Left lobe of liver (tissue), 2 donors: ENCODE results near the gene GLB1L2. TPM values are rescaled to one million over a fixed set of nuclear protein-coding genes. Genes with fewer than 3 reads are reported as not detected.

ENCODE experiments used
- ATAC-seq: fragments of 200-7000 bp; cut with Tn5 transposase; one replicate; pipeline ENCODE4 v1.9.1; 2020; ENCODE audit warnings: mild to moderate bottlenecking, moderate library complexity
- DNase-seq: peaks from one replicate; pipeline ENCODE4 v3.0.0-alpha.2; 2020; ENCODE audit warnings: low spot score
- total RNA-seq: library from RNA; stranded (reverse); gene quantifications from one replicate; pipeline ENCODE4 v1.2.1, GENCODE V29; 2021
- donor health status: DM: no; HTN: no; CAD: no; lungs with moderate emphysema.
- donor health status: DM: no; HTN: yes; CAD: no.

The GLB1L2 gene
- total RNA-seq, 1 donor from 2014 or later: 0.48 TPM

GRCh38 chr11:134364261-134364660 is 32.5 kb downstream of the GLB1L2 start:
- DNase-seq: no peak

GRCh38 chr11:134365011-134365925 is 33.5 kb downstream of the GLB1L2 start:
- ATAC-seq: no peak
- no peak for DNase-seq

More at GRCh38 chr11:134364261-134364660, 32.5 kb downstream of the GLB1L2 start:
- ATAC-seq: no peak

DNA sequence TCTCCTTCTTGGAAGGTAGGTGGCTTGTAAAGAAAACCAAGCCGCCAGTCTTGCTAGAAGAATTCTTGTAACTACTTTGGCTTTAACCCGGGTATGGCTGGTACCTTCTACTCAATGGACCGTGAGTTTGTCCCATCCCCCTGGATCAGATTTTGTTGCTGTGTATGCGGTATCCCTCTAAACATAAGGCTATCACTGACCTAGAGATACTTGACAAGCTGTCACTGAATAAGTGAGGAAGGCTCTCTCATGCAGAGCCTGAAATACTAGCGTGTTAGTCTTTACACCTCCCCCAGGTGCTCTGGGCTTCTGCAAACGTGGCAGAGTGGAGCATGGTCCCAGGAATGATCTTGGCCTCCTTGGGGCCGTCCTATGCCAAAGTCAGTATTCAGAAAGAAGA is 34.5 kb downstream of the GLB1L2 start:
- DNase-seq (no peak), ATAC-seq (no peak)

GRCh38 chr11:134367781-134368180 is 36.0 kb downstream of the GLB1L2 start:
- no peak for DNase-seq
- ATAC-seq: no peak

GRCh38 chr11:134369656-134370525 is 38.1 kb downstream of the GLB1L2 start:
- ATAC-seq (no peak), DNase-seq (no peak)

- ATAC-seq: no peak
- DNase-seq: no peak
Measured at GRCh38 chr11:134370526-134371435, 39.0 kb downstream of the GLB1L2 start.

GRCh38 chr11:134371436-134372185 is 39.8 kb downstream of the GLB1L2 start:
- DNase-seq (no peak), ATAC-seq (no peak)

- DNase-seq (no peak), ATAC-seq (no peak)
Measured at GRCh38 chr11:134372536-134372935, 40.7 kb downstream of the GLB1L2 start.

- ATAC-seq: no peak
Measured at GRCh38 chr11:134372961-134373360, 41.2 kb downstream of the GLB1L2 start.

GRCh38 chr11:134373591-134374052 is 41.8 kb downstream of the GLB1L2 start:
- DNase-seq (no peak), ATAC-seq (no peak)

More at GRCh38 chr11:134372961-134373360, 41.2 kb downstream of the GLB1L2 start:
- DNase-seq: no peak

DNA sequence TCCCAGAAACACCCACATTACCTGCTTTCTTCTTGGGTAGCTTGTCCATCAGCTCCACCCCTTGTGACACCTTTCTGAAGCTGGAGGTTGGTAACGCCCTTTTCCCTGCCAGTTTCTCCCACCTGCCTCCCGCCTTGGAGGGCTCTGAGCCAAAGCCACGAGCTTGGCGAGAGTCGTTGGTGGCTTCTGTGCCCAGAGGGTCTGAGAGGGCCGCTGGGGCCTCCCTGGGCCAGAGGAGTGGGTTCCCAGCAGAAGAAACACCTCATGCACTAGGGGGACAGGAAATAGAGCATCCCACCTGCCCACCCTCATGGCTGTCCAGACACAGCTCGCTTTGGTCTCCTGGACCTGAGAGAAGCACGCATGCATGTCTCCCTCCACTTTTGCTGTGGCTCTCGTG is 42.4 kb downstream of the GLB1L2 start:
- DNase-seq (no peak), ATAC-seq (no peak)

DNA sequence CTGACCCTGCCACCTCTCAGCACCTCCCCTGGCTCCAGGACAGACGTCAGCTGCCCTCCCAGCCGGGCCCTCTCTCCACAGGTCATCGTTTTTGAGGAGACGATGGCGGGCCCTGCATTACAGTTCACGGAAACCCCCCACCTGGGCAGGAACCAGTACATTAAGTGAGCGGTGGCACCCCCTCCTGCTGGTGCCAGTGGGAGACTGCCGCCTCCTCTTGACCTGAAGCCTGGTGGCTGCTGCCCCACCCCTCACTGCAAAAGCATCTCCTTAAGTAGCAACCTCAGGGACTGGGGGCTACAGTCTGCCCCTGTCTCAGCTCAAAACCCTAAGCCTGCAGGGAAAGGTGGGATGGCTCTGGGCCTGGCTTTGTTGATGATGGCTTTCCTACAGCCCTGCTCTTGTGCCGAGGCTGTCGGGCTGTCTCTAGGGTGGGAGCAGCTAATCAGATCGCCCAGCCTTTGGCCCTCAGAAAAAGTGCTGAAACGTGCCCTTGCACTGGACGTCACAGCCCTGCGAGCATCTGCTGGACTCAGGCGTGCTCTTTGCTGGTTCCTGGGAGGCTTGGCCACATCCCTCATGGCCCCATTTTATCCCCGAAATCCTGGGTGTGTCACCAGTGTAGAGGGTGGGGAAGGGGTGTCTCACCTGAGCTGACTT is 43.2 kb downstream of the GLB1L2 start:
- no peak for ATAC-seq
- DNase-seq: no peak

GRCh38 chr11:134376150-134376921 is 44.5 kb downstream of the GLB1L2 start:
- no peak for ATAC-seq

GRCh38 chr11:134377876-134378275 is 46.1 kb downstream of the GLB1L2 start:
- no peak for DNase-seq
- no peak for ATAC-seq

More at GRCh38 chr11:134376150-134376921, 44.5 kb downstream of the GLB1L2 start:
- no peak for DNase-seq

- DNase-seq: no peak
- no peak for ATAC-seq
Measured at GRCh38 chr11:134379241-134379640, 47.5 kb downstream of the GLB1L2 start.

GRCh38 chr11:134380229-134380628 is 48.4 kb downstream of the GLB1L2 start:
- ATAC-seq: no peak
- DNase-seq: no peak

GRCh38 chr11:134380785-134381184 is 49.0 kb downstream of the GLB1L2 start:
- ATAC-seq: no peak
- no peak for DNase-seq

- DNase-seq: no peak
- ATAC-seq: no peak
Measured at GRCh38 chr11:134382257-134382656, 50.5 kb downstream of the GLB1L2 start.
